Measurements from ENCODE around the gene ZNF883.

- TF ChIP-seq, protein P1, sequence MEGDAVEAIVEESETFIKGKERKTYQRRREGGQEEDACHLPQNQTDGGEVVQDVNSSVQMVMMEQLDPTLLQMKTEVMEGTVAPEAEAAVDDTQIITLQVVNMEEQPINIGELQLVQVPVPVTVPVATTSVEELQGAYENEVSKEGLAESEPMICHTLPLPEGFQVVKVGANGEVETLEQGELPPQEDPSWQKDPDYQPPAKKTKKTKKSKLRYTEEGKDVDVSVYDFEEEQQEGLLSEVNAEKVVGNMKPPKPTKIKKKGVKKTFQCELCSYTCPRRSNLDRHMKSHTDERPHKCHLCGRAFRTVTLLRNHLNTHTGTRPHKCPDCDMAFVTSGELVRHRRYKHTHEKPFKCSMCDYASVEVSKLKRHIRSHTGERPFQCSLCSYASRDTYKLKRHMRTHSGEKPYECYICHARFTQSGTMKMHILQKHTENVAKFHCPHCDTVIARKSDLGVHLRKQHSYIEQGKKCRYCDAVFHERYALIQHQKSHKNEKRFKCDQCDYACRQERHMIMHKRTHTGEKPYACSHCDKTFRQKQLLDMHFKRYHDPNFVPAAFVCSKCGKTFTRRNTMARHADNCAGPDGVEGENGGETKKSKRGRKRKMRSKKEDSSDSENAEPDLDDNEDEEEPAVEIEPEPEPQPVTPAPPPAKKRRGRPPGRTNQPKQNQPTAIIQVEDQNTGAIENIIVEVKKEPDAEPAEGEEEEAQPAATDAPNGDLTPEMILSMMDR (conservative IDR thresholded peaks at IDR 0.05) = no peak
- TF ChIP-seq EZH2 (IDR thresholded peaks at IDR 0.05; ENCODE audit: low read depth) = no peak
Measured at GRCh38 chr9:112917047-112917986, 94.7 kb downstream of the ZNF883 start.

Measured in PC-9 (cell line).